GM19467 (cell line): ENCODE data around the gene ZNF784.
A peak's percentile ranks its signal among the peaks of the same experiment; 100 is the strongest.

Source experiments
- ATAC-seq: cut with Tn5 transposase; IDR thresholded peaks from one replicate; pipeline ENCODE4 v1.9.1; 2021; ENCODE audit warnings: mild to moderate bottlenecking, moderate library complexity; ENCODE audit not compliant: unreplicated experiment

ZNF784 gene

DNA sequence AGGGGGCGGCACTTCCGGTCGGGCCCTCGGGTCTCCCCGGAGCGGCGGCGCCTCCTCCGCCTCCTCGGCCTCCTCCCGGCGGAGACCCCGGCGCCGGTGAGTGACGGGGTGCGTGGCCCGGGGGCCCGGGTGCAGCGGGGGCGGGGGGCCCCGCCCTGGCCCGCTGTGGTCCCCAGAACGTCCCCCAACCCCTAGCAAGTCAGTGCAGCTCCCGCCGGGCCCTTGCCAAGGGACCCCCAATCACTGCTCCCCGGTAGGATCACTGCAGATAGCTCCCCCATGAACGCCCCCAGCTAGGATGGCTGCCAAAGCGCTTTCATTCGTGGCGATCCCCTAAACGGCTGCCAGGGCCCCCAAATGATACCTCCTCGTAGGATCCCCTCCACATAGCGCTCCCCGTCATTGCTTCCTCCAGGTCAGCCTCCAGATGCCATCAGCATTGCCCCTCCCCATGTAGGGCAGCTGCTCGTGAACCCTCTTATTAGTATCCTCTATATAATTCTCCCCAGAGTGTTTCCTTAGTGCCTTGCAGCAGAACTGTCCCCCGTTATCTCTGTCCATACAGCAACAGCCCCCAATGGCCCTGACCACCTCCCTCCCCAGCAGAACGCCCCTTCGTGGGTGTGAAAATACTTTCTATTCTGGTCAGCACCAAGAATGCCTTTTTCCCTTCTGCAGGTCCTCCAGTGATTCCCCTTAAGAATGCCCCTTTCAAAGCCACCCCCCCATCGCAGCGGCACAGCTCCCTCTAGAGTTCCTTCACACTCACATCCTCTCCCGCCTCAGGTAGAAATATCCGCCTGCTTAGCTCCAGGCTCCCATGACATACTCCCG is 18.5 kb downstream of the ZNF784 start, which contains the start of gene ZNF865:
Gene ZNF865 (plus strand): TSS at position 11 of the 834 bp plus-strand sequence. CDS start 7,972 bp downstream, outside the sequence.
- peak; percentile 26 for ATAC-seq

DNA sequence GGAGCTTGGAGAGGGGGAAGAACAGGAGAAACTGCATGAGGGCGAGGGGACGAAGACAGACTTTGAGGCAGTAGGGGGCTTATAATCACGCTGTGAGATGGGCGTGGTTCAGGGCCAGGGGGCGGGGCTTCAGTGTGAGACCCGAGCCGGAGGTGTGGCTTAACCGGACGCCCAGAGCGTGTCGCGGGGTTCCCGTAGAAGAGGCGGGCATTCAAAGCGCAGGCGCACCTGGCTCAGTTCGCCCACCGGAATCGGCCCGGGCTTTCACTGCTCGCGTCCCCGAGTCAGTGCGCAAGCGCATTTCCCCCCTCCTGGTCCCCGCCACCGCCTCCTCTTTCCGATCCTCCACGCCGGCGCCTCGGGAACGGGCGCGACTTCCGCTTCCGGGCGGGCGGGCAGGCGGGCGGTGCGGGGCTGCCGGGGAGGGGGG is 19.1 kb downstream of the ZNF784 start:
- peak; percentile 69 for ATAC-seq

DNA sequence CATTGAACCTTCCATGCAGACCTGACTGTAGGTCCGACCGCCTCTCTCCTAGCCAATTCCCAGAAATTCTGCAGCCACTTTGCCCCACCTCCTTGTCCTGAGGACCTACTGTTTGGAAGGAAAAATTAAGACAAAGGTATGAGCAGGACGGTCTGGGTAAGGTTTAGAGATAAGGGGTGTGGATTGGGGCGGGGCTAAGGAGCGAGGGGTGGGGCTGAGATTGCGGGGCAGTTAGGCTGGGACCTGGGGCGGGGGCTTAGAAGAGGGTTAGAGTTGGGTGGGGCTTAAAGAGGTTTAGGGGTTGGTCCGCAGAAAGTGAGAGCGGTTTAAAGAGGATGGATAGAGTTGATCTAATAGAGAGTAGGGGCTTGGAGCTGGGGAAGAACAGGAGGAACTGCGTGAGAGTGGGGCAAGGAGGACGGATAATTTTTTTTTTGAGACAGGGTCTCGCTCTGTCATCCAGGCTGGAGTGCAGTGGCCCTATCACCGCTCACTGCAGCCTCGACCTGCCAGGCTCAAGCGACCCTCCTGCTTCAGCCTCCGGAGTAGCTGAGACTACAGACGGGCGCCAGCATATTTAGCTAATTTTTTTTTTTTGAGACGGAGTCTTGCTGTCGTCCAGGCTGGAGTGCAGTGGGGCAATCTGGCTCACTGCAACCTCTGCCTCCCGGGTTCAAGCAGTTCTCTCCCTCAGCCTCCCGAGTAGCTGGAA is 20.6 kb downstream of the ZNF784 start:
- ATAC-seq: no peak

DNA sequence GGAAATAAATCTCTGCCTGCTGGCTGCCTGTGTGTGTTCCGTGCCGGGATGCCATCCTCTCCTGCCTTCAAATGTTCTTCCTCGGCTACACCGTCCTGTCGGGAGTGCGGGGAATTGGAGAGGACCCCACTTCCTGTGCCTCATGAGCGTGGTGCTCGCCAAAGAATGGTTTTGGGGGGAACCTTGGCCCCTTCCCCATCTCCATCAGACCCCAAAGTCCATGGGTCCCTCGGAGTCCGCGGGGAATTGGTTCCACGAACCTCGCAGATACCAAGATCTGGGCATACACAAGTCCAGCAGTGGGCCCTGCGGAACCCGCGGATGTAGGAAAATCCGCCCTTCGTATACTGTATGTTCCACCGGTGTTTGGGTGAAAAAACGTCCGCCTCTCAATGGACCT is 21.3 kb downstream of the ZNF784 start:
- no peak for ATAC-seq

DNA sequence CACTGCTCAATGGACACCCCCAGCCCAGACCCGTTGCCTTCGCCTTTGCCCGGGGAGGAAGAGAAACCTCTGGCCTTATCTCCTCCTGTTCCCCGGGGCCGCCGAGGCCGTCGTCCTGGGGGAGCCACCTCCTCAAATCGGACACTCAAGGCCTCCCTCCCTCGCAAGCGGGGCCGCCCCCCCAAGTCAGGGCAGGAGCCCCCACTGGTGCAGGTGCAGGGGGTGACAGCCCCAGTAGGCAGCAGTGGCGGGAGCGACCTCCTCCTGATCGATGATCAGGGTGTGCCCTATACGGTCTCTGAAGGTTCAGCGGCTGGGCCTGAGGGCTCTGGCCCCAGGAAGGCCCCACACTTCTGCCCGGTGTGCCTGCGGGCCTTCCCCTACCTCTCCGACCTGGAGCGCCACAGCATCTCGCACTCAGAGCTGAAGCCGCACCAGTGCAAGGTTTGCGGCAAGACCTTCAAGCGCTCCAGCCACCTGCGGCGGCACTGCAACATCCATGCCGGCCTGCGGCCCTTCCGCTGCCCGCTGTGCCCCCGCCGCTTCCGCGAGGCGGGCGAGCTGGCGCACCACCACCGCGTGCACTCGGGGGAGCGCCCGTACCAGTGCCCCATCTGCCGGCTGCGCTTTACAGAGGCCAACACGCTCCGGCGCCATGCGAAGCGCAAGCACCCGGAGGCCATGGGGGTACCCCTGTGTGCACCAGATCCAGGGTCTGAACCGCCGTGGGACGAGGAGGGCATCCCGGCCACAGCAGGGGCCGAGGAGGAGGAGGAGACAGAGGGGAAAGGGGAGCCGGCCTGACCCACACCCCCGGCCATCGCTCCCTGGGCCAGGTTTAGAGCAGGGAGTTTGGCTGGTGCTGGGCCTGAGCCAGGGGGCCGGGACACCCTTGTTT is 22.0 kb downstream of the ZNF784 start:
- no peak for ATAC-seq

DNA sequence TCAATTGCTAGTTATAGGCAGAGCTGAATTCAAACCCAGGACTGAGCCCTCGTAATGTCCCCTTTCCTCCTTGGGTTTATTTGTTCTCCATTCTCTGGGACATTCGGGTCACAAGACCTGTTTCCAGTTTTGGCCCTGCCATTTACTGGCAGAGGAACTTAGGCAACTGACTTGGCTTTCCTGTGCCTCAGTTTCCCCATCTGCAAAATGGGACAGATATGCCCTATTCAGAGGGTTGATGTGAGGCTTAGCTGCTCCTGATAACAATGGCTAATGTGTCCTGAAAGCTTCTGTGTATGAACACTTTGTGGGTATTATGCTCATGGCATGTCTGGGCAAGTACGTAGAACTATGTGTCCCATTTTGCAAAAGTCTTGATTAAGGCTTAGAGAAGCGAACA is 23.3 kb downstream of the ZNF784 start:
- no peak for ATAC-seq

- ATAC-seq: no peak
Observed at GRCh38 chr19:55600662-55601028, 23.7 kb downstream of the ZNF784 start.

GRCh38 chr19:55599842-55600661 is 24.3 kb downstream of the ZNF784 start, which contains the start of gene ZNF524:
Gene ZNF524 (plus strand): TSS chr19:55600288. CDS start chr19:55602113, 1,825 bp downstream.
- ATAC-seq: peak; percentile 31

DNA sequence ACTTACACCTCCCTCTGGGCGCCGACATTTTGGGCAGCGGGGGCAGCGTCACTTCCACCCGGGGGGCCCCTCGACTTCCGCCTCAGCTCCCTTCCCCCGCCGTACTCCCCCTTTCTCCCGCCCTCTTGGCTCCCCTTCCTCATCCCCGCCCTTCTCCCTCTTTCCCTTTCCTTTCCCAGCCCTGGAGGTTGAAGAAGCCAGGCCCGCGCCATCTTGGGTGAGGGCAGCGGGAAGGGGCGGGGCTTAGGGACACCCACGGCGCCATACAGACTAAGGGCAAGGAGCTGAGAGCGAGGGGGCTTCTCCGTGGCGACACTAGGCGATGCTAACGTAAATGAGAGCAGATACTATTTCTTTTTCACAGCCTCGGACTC is 24.9 kb downstream of the ZNF784 start, which contains the start of gene FIZ1:
Gene FIZ1 (minus strand): TSS at position 50 of the 374 bp plus-strand sequence. CDS start 1,652 bp downstream, outside the sequence.
- ATAC-seq: peak; percentile 48

DNA sequence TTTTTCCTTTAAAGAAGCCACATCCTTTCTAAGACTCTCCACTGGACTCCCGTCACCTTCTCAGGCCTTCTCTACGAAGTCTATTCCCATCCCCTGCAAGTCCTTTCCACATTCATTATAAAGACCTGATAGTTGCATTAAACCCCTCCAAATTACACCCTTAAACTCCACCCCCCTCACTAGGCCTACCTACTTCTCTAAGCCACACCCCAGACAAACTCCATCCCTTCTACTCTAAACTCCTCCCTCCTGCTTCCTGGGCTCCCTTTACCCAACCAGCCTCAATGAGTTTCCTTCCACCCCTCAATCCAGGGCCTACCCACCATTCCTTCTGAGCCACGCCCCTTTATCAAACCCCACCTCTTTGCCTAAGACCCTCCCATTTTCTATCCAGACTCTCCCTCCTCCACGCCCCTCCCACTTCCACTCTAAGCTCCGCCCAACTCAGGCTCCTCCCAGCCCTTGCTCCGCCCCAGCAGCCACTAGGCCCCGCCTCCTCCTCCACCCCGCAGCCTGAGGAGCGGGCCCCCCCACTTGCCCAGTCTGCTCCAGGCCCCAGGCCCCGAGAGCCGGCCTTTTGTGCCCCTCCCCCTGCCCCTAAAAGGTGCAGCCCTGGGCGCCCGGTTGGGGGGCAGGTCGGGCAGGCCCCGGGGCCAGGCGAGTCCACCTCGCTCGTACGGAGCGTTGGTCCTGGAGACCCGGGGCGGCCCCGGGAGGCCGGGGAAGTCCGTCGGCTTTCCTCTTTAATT is 25.5 kb downstream of the ZNF784 start:
- peak; percentile 45 for ATAC-seq

- no peak for ATAC-seq
Observed at GRCh38 chr19:55598034-55598433, 26.3 kb downstream of the ZNF784 start.

DNA sequence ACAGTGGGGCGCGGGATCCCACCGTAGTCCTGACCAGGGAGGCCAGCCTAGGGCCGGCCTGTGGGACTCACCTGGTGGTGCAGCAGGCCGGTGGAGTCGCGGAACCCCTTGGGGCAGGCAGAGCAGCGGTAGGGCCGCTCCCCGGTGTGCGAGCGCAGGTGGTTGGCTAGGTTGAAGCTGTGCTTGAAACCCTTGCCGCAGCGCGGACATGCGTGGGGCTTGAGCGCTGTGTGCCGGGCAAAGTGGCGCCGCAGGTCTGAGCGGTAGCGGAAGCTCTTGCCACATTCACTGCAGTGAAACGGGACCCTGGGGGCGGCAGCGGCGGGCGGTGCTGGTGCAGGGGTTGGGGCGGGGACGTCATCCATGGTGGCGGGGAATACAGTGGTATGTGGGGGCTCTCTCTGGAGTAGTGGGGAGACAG is 26.9 kb downstream of the ZNF784 start:
- ATAC-seq: no peak

- ATAC-seq: no peak
Observed at GRCh38 chr19:55596304-55596703, 28.1 kb downstream of the ZNF784 start.

GRCh38 chr19:55594996-55595545 is 29.3 kb downstream of the ZNF784 start:
- no peak for ATAC-seq

DNA sequence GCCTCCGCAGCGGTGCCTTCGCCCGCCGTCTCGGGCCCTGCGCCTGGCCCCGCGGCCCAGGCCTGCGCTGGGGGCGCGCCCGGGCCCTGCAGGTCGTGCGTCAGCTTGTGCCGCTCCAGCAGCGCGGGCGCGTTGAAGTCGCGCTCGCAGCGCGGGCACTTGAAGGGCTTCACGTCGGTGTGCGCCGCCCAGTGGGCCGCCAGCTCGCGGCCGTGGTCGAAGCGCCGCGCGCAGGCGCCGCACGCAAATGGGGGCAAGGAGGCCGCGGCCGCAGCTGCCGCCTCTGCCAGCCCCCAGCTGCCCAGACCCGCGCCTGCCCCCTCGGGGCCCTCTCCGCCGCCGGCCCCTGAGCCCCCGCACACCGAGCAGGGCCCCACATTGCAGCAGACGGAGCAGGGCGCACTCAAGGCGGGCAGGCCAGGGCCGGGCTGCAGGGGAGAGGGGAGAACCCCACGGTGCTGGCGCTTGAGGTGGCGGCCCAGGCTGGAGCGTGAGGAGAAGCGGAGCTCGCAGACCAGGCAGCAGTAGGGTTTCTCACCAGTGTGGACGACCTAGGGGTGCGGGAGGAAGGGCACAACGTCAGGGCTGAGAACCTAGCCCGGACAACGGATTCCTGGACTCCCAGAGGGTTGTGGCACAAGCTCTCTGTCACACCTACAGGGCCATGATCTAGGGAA is 31.1 kb downstream of the ZNF784 start:
- no peak for ATAC-seq

- ATAC-seq: no peak
Observed at GRCh38 chr19:55592391-55593090, 31.8 kb downstream of the ZNF784 start.

GRCh38 chr19:55591555-55591954 is 32.8 kb downstream of the ZNF784 start:
- no peak for ATAC-seq

DNA sequence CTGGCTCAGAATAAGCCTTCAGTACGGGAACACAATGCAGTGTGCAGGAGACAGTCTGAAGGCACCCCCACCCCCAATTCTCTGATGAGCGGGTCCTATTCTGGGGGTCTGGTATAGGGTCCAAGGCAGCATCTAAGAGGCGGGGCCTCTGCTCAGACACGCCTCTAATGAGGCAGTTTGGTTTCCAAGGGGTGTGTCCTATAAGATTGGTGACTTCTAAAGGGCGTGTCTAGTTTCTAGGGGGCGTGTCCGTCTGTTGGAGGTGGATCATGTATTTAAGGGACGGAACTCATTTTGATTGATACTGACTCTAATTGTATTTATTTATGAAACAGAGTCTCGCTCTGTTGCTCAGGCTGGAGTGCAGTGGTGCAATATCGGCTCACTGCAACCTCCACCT is 33.7 kb downstream of the ZNF784 start:
- ATAC-seq: no peak
